Adrenal gland (tissue), 12 donors: ENCODE data around the gene TLE3. TPM values are rescaled to one million over a fixed set of nuclear protein-coding genes. Genes with fewer than 3 reads are reported as not detected.
A peak's percentile ranks its signal among the peaks of the same experiment; 100 is the strongest.

Experiments
- DNase-seq, 7 donors: peaks; one replicate each; pipeline ENCODE4 v3.0.0-alpha.2; 2019 to 2020
- H3K27ac ChIP-seq, 5 donors: fragments of 200-600 bp; sonication (generic) in 4 of 5; 1 replicate in 3 of 5; 2 replicates in 2 of 5; pipeline versions ENCODE4 v1.5.1 to v1.8.0; 2016 to 2020; ENCODE audit warnings: mild to moderate bottlenecking in 1 of 5
- H3K27me3 ChIP-seq: fragments of 200-600 bp; 2 replicates; pipeline ENCODE4 v1.8.0; 2021
- H3K36me3 ChIP-seq, 2 donors: fragments of 200-600 bp; replicated peaks in 1 of 2; 1 replicate in 1 of 2; 2 replicates in 1 of 2; pipeline versions ENCODE4 v1.5.1 to v1.8.0; 2018 to 2022
- H3K4me1 ChIP-seq, 2 donors: fragments of 200-600 bp; replicated peaks in 1 of 2; 1 replicate in 1 of 2; 2 replicates in 1 of 2; pipeline versions ENCODE4 v1.5.1 to v1.8.0; 2018 to 2021
- H3K4me3 ChIP-seq, 4 donors: fragments of 200-600 bp; sonication (generic) in 3 of 4; one replicate each; pipeline ENCODE4 v1.5.1; 2016 to 2018
- H3K9me3 ChIP-seq, 3 donors: fragments of 200-600 bp; sonication (generic) in 1 of 3; replicated peaks in 1 of 3; 1 replicate in 2 of 3; 2 replicates in 1 of 3; pipeline versions ENCODE4 v1.5.1 to v1.8.0; 2016 to 2021
- POLR2A ChIP-seq, 2 donors: fragments of 450-650 bp; IDR thresholded peaks; one replicate each; pipeline ENCODE4 v1.6.1; 2017; ENCODE audit warnings: antibody characterized with exemption in 2 of 2, mild to moderate bottlenecking in 2 of 2, moderate library complexity in 1 of 2
- WGBS, 4 donors: extraction: QIAGEN DNeasy Blood & Tissue Kit in 2 of 4; methylation state at CpG; one replicate each; pipeline versions ENCODE4 v1.1.5 to v1.1.7; 2013 to 2017; 5-methylcytosine and 5-hydroxymethylcytosine counted together
- intact Hi-C, 2 donors: fragments of 100-400 bp; cut with DNase I; formaldehyde crosslinking; loops; one replicate each; pipeline versions ENCODE4 v1.14.1 to v1.15.0; 2022 to 2023
- polyA plus RNA-seq, 3 donors: library from polyadenylated mRNA; stranded (reverse); fragments of 200-250 nt in 2 of 3; fragments of 350-450 nt in 1 of 3; fragmentation: Illumina TruSeq in 1 of 3; extraction: RNeasy Lipid Tissue Mini Kit (QIAGEN cat#74804) in 1 of 3; gene quantifications; one replicate each; pipeline ENCODE4 v1.2.3, GENCODE V29; 2013 to 2014
- total RNA-seq, 9 donors: library from RNA; depleted of rRNA in 4 of 9; stranded (reverse); fragments of >200 nt in 4 of 9; fragments of 120-200 nt in 1 of 9; fragmentation: NEBNext Ultra II Directional in 1 of 9; extraction: Animal tissue kit (Norgen Biotek cat#: 25700) in 1 of 9; gene quantifications; one replicate each; pipeline versions ENCODE4 v1.1.0 to v1.2.4, GENCODE V29; 2013 to 2023
- TF ChIP-seq, protein P1 (sequence below), 6 experiments: fragments of 450-650 bp in 4 of 6; fragments of 200-600 bp in 2 of 6; sonication (generic) in 1 of 6; IDR thresholded peaks; 1 replicate in 5 of 6; 2 replicates in 1 of 6; pipeline versions ENCODE4 v1.5.1 to v1.8.0; 2016 to 2021; ENCODE audit warnings: antibody characterized with exemption in 6 of 6, mild to moderate bottlenecking in 2 of 6, moderate library complexity in 1 of 6
- donor health status: healthy with polysubstance abuse.
- donor health status: Bipolar disorder and iron deficiency.
- donor health status: DM: yes; HTN: yes; CAD: no.
- donor health status: DM: no; HTN: no; CAD: no.
- donor health status: DM: no; HTN: no; CAD: no.
- donor health status: DM: yes; HTN: yes; CAD: no.

TLE3 gene
- total and polyA plus RNA-seq, 12 donors, result 1.6 to 73.3 (median 28.1) TPM

DNA sequence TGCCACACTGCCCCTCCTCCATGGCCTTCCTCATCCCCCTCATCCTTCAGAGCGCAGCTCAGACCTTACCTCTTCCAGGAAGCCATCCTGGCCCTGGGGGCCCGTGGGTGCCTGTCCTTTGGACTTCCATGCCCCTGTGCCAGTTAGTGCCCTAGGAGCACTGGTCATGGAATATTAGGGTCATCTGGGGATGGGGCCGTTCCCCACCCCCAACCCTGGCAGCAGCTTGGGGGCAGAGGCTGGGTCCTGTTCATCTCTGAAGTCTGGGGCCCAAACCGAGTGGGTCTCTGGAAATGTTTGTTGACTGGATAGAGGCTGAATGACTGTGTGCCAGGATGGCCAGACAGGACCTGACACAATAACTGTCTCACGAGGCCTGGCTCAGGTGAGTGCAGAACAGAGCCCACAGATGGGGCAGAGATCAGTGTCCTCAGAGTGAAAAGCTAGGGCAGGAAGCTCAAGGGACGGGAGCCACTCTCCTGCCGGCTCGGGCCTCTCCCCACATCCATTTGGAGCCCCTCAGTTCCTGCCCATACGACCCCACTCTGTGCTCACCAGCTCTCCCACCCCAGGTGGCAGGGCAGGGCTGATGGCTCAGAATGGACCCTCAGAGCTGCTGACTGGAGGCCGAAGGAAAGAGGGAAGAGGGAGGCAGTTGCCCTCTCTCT lies 62.5 kb downstream of the TLE3 start:
- TF ChIP-seq, protein P1, sequence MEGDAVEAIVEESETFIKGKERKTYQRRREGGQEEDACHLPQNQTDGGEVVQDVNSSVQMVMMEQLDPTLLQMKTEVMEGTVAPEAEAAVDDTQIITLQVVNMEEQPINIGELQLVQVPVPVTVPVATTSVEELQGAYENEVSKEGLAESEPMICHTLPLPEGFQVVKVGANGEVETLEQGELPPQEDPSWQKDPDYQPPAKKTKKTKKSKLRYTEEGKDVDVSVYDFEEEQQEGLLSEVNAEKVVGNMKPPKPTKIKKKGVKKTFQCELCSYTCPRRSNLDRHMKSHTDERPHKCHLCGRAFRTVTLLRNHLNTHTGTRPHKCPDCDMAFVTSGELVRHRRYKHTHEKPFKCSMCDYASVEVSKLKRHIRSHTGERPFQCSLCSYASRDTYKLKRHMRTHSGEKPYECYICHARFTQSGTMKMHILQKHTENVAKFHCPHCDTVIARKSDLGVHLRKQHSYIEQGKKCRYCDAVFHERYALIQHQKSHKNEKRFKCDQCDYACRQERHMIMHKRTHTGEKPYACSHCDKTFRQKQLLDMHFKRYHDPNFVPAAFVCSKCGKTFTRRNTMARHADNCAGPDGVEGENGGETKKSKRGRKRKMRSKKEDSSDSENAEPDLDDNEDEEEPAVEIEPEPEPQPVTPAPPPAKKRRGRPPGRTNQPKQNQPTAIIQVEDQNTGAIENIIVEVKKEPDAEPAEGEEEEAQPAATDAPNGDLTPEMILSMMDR (IDR thresholded peaks at IDR 0.05), result no peak
- no peak for TF ChIP-seq POLR2A (IDR thresholded peaks at IDR 0.05)
- no peak overlapping the region for H3K27ac ChIP-seq
- H3K36me3 ChIP-seq, result no peaks in the 10 kb centered on the region
- DNase-seq, result no peak
- 74 to 87% (median 80%) methylated on average over 6 to 10 of the region's 10 CpGs for WGBS, 4 donors
- H3K4me1 ChIP-seq, result peaks cover 5 to 6% of the 10 kb centered on the region in 2 donors
- peaks cover 29% of the 10 kb centered on the region for H3K27me3 ChIP-seq
- intact Hi-C loops, result no loop called here
- H3K4me3 ChIP-seq, result no peak overlapping the region
- no peaks in the 10 kb centered on the region for H3K9me3 ChIP-seq

DNA sequence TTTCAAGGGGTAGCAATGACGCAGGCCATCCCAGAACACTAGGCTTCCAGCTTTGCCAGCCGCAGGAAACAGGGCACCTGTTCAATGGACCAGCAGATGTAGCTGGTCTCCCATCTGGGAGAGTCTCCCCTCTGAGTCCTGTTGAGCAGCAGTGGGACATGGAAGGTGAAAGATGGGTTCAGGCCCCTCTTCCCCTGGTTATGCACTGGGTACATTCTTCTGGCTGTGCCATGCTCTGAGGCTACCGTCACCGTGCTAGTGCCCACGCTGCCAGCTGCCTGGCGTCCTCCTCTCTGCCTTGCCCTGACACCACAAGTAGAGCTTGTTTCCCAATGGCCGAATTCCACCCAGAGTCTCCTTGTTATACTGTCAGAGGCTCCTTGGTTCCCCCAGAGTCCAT lies 63.1 kb downstream of the TLE3 start:
- TF ChIP-seq POLR2A (IDR thresholded peaks at IDR 0.05), result no peak
- TF ChIP-seq, protein P1 (IDR thresholded peaks at IDR 0.05), result no peak
- H3K27me3 ChIP-seq, result peaks cover 29% of the 10 kb centered on the region
- H3K9me3 ChIP-seq, result no peaks in the 10 kb centered on the region
- intact Hi-C loops, result no loop called here
- H3K36me3 ChIP-seq, result no peaks in the 10 kb centered on the region
- no peak overlapping the region for H3K4me3 ChIP-seq
- H3K4me1 ChIP-seq, result peaks cover 5 to 6% of the 10 kb centered on the region in 2 donors
- DNase-seq, result no peak
- 92 to 99% (median 96%) methylated on average over 7 of the region's 7 CpGs for WGBS, 4 donors
- H3K27ac ChIP-seq, result no peak overlapping the region

- TF ChIP-seq POLR2A (IDR thresholded peaks at IDR 0.05), result no peak
- TF ChIP-seq, protein P1 (IDR thresholded peaks at IDR 0.05), result no peak
- Histone ChIP-seq H3K27me3 (peaks cover 29% of the 10 kb centered on the region), H3K36me3 (no peaks in the 10 kb centered on the region), H3K9me3 (no peaks in the 10 kb centered on the region), H3K4me3 (no peak overlapping the region), H3K4me1 (peaks cover 5 to 6% of the 10 kb centered on the region in 2 donors), H3K27ac (no peak overlapping the region)
- DNase-seq, result no peak
- 75 to 93% (median 83%) methylated on average over 1 to 4 of the region's 4 CpGs for WGBS, 4 donors
- intact Hi-C loops, result no loop called here
Measured at GRCh38 chr15:70034141-70034540, 63.6 kb downstream of the TLE3 start.

DNA sequence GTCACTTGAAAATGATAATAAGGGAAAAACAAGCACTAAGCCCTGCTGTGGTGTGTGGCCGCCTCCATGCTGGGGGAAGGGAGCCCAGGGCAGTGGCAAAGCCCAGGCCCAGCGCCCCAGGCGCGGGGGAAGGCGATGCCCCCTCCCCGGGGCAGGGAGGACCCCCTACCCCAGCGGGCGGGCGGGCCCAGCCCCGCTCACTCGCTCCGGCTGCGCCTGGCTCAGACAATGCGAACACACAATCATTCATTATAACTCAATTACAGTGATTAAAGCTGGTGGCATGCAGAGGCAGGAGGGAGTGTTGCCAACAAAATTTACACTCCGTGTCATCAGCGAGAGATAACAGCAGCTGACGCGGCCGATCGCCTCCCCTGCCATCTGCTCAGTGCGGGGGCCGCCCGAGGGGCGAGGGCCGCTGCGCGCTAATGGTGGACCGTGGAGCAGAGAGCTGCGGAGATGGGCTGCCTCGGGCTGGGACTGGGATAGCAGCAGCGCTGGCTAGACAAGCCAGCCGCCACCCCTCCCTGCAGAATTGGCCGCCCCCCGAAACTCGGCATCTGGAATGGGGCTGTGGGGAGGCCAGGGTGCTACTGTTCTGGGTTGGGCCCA lies 64.1 kb downstream of the TLE3 start:
- 20 to 29% (median 26%) methylated on average over 9 to 35 of the region's 35 CpGs for WGBS, 4 donors
- Histone ChIP-seq H3K36me3 (no peaks in the 10 kb centered on the region), H3K27ac (no peak overlapping the region), H3K4me3 (peak overlapping the region in 1 of 4 donors; percentile 7), H3K9me3 (no peaks in the 10 kb centered on the region), H3K4me1 (peaks cover 5 to 6% of the 10 kb centered on the region in 2 donors), H3K27me3 (peaks cover 29% of the 10 kb centered on the region)
- intact Hi-C loops, result no loop called here
- DNase-seq, result peak in 3 of 7 donors; percentile 16 to 28 (median 22)
- TF ChIP-seq, protein P1 (IDR thresholded peaks at IDR 0.05), result no peak
- no peak for TF ChIP-seq POLR2A (IDR thresholded peaks at IDR 0.05)
